ENCODE data around the gene ARL14EP. TPM values are rescaled to one million over a fixed set of nuclear protein-coding genes. Genes with fewer than 3 reads are reported as not detected.

ARL14EP gene
- total RNA-seq (2021; ENCODE audit: unreplicated experiment) (25.3 TPM), Bru-seq, nascent RNA (percentile 93 among the genes with signal in this experiment), BruChase-seq, experiment 1, labeled RNA remaining after a 6-hour chase (percentile 81 among the genes with signal in this experiment), BruChase-seq, experiment 2, labeled RNA remaining after a 2-hour chase (percentile 91 among the genes with signal in this experiment)
- 11.4 and 12.9 TPM in 2 replicates for polyA plus RNA-seq (2012)
- long read RNA-seq, transcript ARL14EP-201 (4 exons, 2,430 nt) = major isoform, 61 of 76 reads
- long read RNA-seq, partial matches to known transcripts = 7 of 76 reads
- long read RNA-seq, other reads (novel, unspliced or antisense) = 6 of 76 reads

DNA sequence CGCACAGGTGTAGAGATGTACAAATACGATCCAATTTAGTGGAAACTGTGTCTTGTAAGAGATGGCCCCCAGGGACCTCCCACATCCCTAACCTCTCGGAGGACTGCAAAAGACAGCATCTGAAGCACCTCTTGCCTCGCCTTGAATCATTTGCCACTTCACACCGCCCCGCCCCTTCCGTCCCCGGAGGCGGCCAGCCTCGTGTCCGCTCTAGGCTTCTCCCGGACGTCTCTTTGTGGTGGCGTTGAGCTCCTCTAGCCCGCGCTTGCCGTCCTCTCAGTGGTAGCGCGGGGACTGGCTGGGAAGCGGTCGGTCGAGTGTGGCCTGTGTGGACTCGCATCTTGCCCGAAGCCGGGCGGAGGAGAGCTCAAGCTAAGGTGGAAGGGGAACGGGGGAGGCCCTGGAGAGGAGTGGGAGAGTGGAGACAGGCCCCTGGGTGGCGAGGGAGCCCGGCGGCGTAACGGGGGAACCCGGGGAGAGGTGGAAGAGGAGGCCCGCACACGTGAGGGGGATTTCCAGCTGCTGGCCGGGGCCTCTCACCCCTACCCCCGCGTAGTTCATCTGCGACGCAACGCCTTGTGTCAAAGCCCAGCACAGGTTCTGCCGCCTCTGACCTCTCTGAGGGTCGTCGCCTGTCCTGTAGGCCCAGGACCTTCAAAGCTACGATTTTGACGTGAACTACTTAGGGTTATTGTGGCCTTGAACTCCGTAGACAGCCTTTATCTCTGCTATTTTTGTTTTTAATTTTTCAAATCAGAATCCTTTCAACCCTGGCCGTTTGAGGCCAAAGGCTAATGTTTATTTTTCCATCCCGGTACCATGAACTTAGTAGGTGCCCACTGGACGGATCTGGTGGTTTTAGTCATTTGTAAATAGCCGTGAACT, at the start of gene ARL14EP:
TSS of gene ARL14EP (plus strand) at position 279 of the 885 bp plus-strand sequence. CDS start 7,845 bp downstream, outside the sequence.
- BruUV-seq (replicated peaks) = TSS peak; percentile 73
- peak within 1 kb of the TSS; percentile 79 for H3K4me2 ChIP-seq (ENCODE audit: low read length)
- RAD21 ChIA-PET (ENCODE audit: low non-redundant PET in 1 of 2, low total read pairs in 2 of 2, uncharacterized antibody in 2 of 2, unreplicated experiment in 2 of 2) = no interaction called here
- TF ChIP-seq EGR1 (IDR thresholded peaks at IDR 0.05; ENCODE audit: low read depth) = 0 out of 2 replicates have a peak, but pooled peaks have one; percentile 38
- TF ChIP-seq CEBPB (IDR thresholded peaks at IDR 0.05; ENCODE audit: low read depth) = 0 out of 2 replicates have a peak, but pooled peaks have one; percentile 41
- no peak for TF ChIP-seq EZH2 (IDR thresholded peaks at IDR 0.05)
- TF ChIP-seq CBX3 (IDR thresholded peaks at IDR 0.05; ENCODE audit: low read depth) = peak; percentile 95
- TF ChIP-seq SP1 (IDR thresholded peaks at IDR 0.05; ENCODE audit: low read depth) = peak; percentile 88
- TF ChIP-seq POLR2A (IDR thresholded peaks at IDR 0.05; ENCODE audit: borderline replicate concordance, extremely low read depth, insufficient read depth, insufficient read length) = peak; percentile 96
- TF ChIP-seq POLR2AphosphoS5 (IDR thresholded peaks at IDR 0.05; ENCODE audit: low read depth, low read length) = peak; percentile 94
- 0 out of 2 replicates have a peak, but pooled peaks have one; percentile 25 for TF ChIP-seq JUND (IDR thresholded peaks at IDR 0.05)
- peak; percentile 46 for TF ChIP-seq ELF1 (IDR thresholded peaks at IDR 0.05; ENCODE audit: borderline replicate concordance, low read depth)
- TF ChIP-seq SRF (IDR thresholded peaks at IDR 0.05; ENCODE audit: low read depth) = no peak; the same call in 1 of the 2 replicates
- no peak for TF ChIP-seq EZH2phosphoT487 (IDR thresholded peaks at IDR 0.05; ENCODE audit: borderline replicate concordance)
- TF ChIP-seq TCF7L2 (IDR thresholded peaks at IDR 0.05; ENCODE audit: borderline replicate concordance, extremely low read depth, insufficient read depth, insufficient read length) = peak; percentile 48
- peak; percentile 72; the same call in 1 of the 2 replicates for TF ChIP-seq SIN3A (IDR thresholded peaks at IDR 0.05; ENCODE audit: low read depth)
- no peak for TF ChIP-seq ATF3 (IDR thresholded peaks at IDR 0.05)
- no peak for TF ChIP-seq CTCF (IDR thresholded peaks at IDR 0.05 in 2 of 3, conservative IDR thresholded peaks at IDR 0.05 in 1 of 3; ENCODE audit: borderline replicate concordance in 1 of 3, insufficient read depth in 1 of 3, low read depth in 2 of 3, low read length in 2 of 3)
- TF ChIP-seq YY1 (IDR thresholded peaks at IDR 0.05; ENCODE audit: extremely low read depth, insufficient replicate concordance, low read depth, low read length) = peak; percentile 77
- TF ChIP-seq, protein P1, sequence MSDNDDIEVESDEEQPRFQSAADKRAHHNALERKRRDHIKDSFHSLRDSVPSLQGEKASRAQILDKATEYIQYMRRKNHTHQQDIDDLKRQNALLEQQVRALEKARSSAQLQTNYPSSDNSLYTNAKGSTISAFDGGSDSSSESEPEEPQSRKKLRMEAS (IDR thresholded peaks at IDR 0.05) = peak; percentile 88
- peak; percentile 75 for TF ChIP-seq ZBTB33 (IDR thresholded peaks at IDR 0.05; ENCODE audit: extremely low read depth, insufficient replicate concordance, low read length)
- TF ChIP-seq RAD21 (IDR thresholded peaks at IDR 0.05; ENCODE audit: low read depth) = no peak
- peak; percentile 95 for TF ChIP-seq ZFX (IDR thresholded peaks at IDR 0.05)
- TF ChIP-seq ZNF274 (IDR thresholded peaks at IDR 0.05; ENCODE audit: low read depth, low read length) = no peak

More for the DNA sequence above, at the start of gene ARL14EP:
- peak within 1 kb of the TSS; percentile 65 to 78 for H3K4me3 ChIP-seq (replicated peaks in 1 of 2; ENCODE audit: low read depth in 1 of 2, low read length in 2 of 2)
- H3K79me2 ChIP-seq (ENCODE audit: insufficient read depth, low read length) = peaks cover 52% of the 10 kb centered on the region
- peak within 1 kb of the TSS; percentile 76 for H3K9ac ChIP-seq (ENCODE audit: low read length)
- ATAC-seq (peak; percentile 98), DNase-seq (ENCODE audit: low read depth, low spot score) (peak; percentile 93)
- H3K27me3 ChIP-seq (ENCODE audit: insufficient read depth, low read length) = 0 out of 2 replicates have a peak, but pooled peaks cover 10% of the 10 kb centered on the region
- peak within 1 kb of the TSS; percentile 56 for H3K27ac ChIP-seq (ENCODE audit: low read depth, low read length)
- intact Hi-C loops (cut with micrococcal nuclease) = no loop called here
- peak within 1 kb of the TSS; percentile 93 for H2AFZ ChIP-seq (ENCODE audit: low read depth, low read length, poor library complexity, severe bottlenecking)
- ChIA-PET CTCF (interaction anchor here (1.0 to 1.7 kb wide), 3 partner anchors 9 to 11 kb away, joined by 3 to 7 read pairs (median 5); no protein-coding TSS in a partner anchor), POLR2A (interaction anchor here (0.6 to 1.4 kb wide), 9 partner anchors 8 to 66 kb away, joined by 3 to 8 read pairs (median 4); no protein-coding TSS in a partner anchor)
- peaks cover 5 to 12% of the 10 kb centered on the region in 2 experiments; a peak in 3 of 4 replicates for H3K4me1 ChIP-seq (ENCODE audit: control insufficient read depth in 1 of 2, insufficient read depth in 2 of 2, low read length in 2 of 2)
- H3K9me3 ChIP-seq (ENCODE audit: control insufficient read depth in 1 of 2, insufficient read depth in 1 of 2, low read depth in 1 of 2, low read length in 2 of 2) = no peaks in the 10 kb centered on the region
- no peaks in the 10 kb centered on the region for H3K9me2 ChIP-seq (ENCODE audit: insufficient read depth)
- 0 out of 4 replicates have a peak, but pooled peaks cover 0 to 2% of the 10 kb centered on the region in 2 experiments for H3K36me3 ChIP-seq (ENCODE audit: control insufficient read depth in 1 of 2, insufficient read depth in 2 of 2, low read length in 2 of 2)
- no peaks in the 10 kb centered on the region for H4K20me1 ChIP-seq (ENCODE audit: insufficient read depth)
